PFSK-1 (cell line): ENCODE data around the gene CD24.

ENCODE experiments used
- POLR2AphosphoS5 ChIP-seq: IDR thresholded peaks from 2 replicates; pipeline ENCODE4 v1.6.1; 2012; ENCODE audit warnings: low read depth, mild to moderate bottlenecking, control low read depth, low read length, moderate library complexity
- REST ChIP-seq, 2 experiments: IDR thresholded peaks; 2 replicates each; pipeline versions ENCODE4 v1.6.1 to v1.8.0; 2011 to 2012; ENCODE audit warnings: low read depth in 2 of 2, low read length in 2 of 2, control low read depth in 1 of 2, inconsistent platforms in 1 of 2, mild to moderate bottlenecking in 1 of 2, moderate library complexity in 1 of 2; ENCODE audit not compliant: insufficient read depth in 1 of 2
- TAF1 ChIP-seq: IDR thresholded peaks from 2 replicates; pipeline ENCODE4 v1.6.1; 2012; ENCODE audit warnings: low read length, control low read depth, borderline replicate concordance; ENCODE audit not compliant: insufficient read depth

GRCh38 chr6:106963544-106963943 lies 11.0 kb downstream of the CD24 start:
- no peak for TF ChIP-seq POLR2AphosphoS5
- TF ChIP-seq TAF1, result no peak
- no peak for TF ChIP-seq REST (IDR thresholded peaks at IDR 0.05; ENCODE audit: insufficient read depth in 1 of 2, low read depth in 2 of 2, low read length in 2 of 2)
